ENCODE results near the gene TRAF3.

Gene TRAF3

DNA sequence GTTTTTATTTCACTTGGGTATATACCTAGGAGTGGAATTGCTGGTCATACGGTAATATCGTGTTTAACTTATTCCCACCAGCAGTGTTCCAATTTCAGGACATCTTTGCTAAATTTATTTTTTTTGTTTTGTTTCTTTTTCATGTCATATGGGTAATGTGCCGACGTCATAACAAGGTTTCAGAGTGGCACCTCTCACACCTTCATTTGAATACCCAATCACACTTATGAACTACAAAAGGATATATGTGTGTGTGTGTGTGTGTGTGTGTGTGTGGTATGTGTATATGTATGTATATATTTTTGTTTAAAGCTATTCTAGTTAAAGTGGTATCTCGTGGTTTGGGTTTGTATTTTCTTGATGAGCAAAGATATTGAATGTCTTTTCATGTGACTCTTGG lies 12.1 kb downstream of the TRAF3 start:
- DNase-seq = no peak
- Histone ChIP-seq H3K36me3 (no peaks in the 10 kb centered on the region), H3K4me3 (ENCODE audit: low read depth, low read length) (no peak overlapping the region), H3K4me1 (peaks cover 8% of the 10 kb centered on the region), H3K27me3 (no peaks in the 10 kb centered on the region), H3K9me3 (no peaks in the 10 kb centered on the region)
- TF ChIP-seq, protein P1, sequence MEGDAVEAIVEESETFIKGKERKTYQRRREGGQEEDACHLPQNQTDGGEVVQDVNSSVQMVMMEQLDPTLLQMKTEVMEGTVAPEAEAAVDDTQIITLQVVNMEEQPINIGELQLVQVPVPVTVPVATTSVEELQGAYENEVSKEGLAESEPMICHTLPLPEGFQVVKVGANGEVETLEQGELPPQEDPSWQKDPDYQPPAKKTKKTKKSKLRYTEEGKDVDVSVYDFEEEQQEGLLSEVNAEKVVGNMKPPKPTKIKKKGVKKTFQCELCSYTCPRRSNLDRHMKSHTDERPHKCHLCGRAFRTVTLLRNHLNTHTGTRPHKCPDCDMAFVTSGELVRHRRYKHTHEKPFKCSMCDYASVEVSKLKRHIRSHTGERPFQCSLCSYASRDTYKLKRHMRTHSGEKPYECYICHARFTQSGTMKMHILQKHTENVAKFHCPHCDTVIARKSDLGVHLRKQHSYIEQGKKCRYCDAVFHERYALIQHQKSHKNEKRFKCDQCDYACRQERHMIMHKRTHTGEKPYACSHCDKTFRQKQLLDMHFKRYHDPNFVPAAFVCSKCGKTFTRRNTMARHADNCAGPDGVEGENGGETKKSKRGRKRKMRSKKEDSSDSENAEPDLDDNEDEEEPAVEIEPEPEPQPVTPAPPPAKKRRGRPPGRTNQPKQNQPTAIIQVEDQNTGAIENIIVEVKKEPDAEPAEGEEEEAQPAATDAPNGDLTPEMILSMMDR (IDR thresholded peaks at IDR 0.05; ENCODE audit: low read depth, low read length) = no peak

DNA sequence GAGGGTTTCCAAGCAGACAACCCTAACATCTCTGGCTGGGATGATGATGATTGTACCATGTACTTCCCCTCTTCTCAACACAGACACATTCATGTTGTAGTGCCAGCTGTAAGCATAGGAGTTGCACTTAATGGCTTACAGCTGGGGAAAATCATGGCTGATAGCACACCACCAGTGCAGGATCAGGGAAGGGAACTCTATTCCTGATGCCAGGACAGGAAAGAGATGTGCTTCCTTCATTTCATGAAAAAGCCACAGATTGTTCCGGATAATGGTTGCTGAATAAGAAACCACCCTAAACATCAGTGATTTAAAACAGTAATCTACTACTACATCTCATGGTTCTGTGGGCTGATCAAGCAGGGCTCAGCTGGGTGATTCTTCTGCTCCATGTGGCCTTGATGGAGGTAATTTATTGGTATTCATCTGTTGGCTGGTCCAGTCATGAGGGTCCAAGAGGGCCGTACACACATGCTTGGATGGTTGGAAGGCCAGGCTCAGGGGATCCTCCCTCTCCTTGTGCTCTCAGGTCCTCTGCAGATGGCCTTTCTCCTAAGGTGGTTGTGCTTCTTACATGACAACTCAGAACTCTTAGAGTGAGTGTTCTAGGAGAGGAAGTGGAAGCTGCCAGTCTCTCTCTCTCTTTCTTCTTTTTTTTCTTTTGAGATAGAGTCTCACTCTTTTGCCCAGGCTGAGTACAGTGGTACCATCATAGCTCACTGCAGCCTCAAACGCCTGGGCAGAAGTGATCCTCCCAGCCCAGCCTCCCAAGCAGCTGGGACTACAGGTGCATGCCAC lies 16.5 kb downstream of the TRAF3 start:
- TF ChIP-seq, protein P1 (IDR thresholded peaks at IDR 0.05; ENCODE audit: low read depth, low read length) = no peak

DNA sequence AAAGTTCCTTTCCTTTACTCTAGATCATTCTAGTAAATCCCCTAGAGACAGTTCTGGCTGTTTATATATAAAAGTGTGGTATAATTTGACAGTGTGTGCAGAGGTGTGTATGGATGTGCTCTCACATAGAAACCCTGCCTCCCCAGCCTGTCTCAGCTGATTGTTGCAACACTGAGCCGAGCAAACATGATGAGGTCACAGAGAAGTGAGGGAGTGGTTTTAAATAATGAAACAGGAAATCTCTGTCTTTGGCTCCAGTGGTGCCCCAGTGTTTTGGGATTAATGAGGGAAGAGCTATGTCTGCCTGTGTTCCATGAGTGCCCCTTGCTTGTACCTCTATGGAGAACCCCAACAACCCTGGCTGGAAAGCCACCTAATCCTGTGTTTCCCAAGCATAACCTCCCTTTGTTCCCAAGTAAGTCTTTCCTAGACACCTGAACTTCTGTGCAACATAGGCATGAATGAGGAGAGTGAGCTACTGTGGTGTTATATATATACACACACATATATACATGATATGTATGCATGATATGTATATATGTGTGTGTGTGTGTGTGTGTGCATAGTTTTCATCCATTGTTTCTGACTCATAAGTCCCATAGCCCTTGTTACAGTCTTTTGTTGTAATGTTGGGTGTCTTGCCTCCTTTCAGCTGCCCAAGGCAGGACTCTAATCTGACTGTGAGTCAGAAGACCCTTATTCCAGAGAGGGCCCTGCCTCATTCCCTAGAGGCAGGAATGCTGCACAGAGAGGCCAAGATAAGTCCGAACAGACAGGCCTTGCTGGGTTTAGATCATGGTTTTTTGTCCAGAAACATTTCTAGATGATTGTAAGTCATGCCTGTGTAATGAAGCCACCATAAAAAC lies 18.0 kb downstream of the TRAF3 start:
- Histone ChIP-seq H3K4me1 (no peaks in the 10 kb centered on the region), H3K9me3 (no peaks in the 10 kb centered on the region), H3K36me3 (no peaks in the 10 kb centered on the region), H3K4me3 (ENCODE audit: low read depth, low read length) (no peak overlapping the region), H3K27me3 (no peaks in the 10 kb centered on the region)
- TF ChIP-seq, protein P1 (IDR thresholded peaks at IDR 0.05; ENCODE audit: low read depth, low read length) = no peak
- DNase-seq = no peak

More for the DNA sequence above, 16.5 kb downstream of the TRAF3 start:
- no peaks in the 10 kb centered on the region for H3K36me3 ChIP-seq
- H3K4me3 ChIP-seq (ENCODE audit: low read depth, low read length) = no peak overlapping the region
- no peaks in the 10 kb centered on the region for H3K4me1 ChIP-seq
- H3K27me3 ChIP-seq = no peaks in the 10 kb centered on the region
- H3K9me3 ChIP-seq = no peaks in the 10 kb centered on the region
- DNase-seq = no peak

DNA sequence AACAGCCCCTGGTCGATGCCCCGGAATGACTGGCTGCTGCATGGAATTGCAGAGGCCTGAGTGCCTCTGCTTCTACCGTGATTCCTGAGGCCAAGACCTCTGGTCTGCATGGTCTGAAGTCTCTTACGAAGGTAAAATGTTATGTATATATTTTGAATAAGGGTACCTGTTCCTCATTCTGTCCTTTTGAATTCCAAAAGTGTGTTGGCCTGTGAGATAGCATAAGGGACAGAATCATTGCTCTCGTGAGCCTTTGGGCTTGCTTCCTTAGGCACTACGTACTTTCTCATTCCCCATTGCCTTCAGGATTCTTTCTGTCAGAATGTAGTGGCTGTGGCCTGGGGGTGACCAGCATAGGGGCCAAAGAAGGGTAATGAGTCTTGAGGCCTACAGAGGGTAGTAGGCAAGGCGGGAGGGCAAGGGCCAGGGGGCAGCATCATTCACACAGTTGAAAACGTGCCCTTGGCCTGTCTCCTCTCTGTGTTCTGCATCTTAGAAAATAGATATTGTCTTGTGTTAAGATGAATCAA lies 19.5 kb downstream of the TRAF3 start:
- Histone ChIP-seq H3K36me3 (no peaks in the 10 kb centered on the region), H3K9me3 (no peaks in the 10 kb centered on the region), H3K4me3 (ENCODE audit: low read depth, low read length) (no peak overlapping the region), H3K4me1 (no peaks in the 10 kb centered on the region), H3K27me3 (no peaks in the 10 kb centered on the region)
- DNase-seq = no peak
- TF ChIP-seq, protein P1 (IDR thresholded peaks at IDR 0.05; ENCODE audit: low read depth, low read length) = no peak

DNA sequence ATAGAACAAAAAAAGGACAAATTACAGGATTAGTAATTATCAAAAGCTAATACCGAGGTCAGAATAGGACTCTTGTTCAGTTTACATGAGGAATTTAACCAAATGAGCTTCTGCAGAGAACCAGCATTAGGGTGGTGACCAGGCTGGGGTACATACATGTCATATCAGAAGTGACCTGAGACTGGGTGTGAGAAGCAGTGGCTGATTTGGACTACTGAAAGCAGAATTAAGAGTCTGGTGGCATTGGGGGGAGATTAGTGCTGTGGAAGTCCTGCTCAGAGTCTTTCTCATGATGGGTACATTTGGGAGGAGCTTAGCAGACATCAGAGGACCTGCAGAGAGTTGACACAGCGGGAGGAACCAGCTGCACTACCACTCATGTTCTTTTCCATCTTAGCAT lies 21.7 kb downstream of the TRAF3 start:
- H3K4me3 ChIP-seq (ENCODE audit: low read depth, low read length) = no peak overlapping the region
- no peaks in the 10 kb centered on the region for H3K4me1 ChIP-seq
- H3K27me3 ChIP-seq = no peaks in the 10 kb centered on the region
- TF ChIP-seq, protein P1 (IDR thresholded peaks at IDR 0.05; ENCODE audit: low read depth, low read length) = no peak
- no peaks in the 10 kb centered on the region for H3K36me3 ChIP-seq
- H3K9me3 ChIP-seq = no peaks in the 10 kb centered on the region
- DNase-seq = no peak

Data from BE2C (cell line).